Measurements from ENCODE around the gene SCN10A. TPM values are rescaled to one million over a fixed set of nuclear protein-coding genes. Genes with fewer than 3 reads are reported as not detected.

SCN10A gene
- total RNA-seq, 1 donor from 2014 or later, result not detected

DNA sequence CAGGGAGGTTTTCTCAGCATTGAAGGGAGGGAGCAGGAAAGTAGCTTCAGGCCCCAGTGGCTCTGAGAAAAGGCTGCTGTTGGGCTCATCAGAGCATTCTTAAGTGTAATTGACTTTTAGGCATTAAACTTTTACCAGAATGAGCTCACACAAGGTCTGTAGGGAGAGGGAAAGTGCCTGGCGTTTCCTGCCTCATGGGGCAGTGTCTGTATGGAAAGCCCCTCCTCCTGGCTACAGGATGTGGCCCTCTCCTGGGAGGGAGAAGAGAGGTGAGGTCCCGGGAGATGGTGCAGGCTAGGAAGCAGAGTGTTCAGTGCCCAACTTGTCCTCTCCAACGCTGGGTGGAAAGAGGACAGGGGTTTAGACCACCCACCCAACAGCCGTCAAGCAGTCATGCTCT is 21.3 kb upstream of the SCN10A start:
- H3K4me1 Mint-ChIP-seq (ENCODE audit: low read depth, unreplicated experiment), result no peaks in the 10 kb centered on the region
- no peaks in the 10 kb centered on the region for H3K36me3 Mint-ChIP-seq (ENCODE audit: unreplicated experiment)
- TF ChIP-seq, protein P1, sequence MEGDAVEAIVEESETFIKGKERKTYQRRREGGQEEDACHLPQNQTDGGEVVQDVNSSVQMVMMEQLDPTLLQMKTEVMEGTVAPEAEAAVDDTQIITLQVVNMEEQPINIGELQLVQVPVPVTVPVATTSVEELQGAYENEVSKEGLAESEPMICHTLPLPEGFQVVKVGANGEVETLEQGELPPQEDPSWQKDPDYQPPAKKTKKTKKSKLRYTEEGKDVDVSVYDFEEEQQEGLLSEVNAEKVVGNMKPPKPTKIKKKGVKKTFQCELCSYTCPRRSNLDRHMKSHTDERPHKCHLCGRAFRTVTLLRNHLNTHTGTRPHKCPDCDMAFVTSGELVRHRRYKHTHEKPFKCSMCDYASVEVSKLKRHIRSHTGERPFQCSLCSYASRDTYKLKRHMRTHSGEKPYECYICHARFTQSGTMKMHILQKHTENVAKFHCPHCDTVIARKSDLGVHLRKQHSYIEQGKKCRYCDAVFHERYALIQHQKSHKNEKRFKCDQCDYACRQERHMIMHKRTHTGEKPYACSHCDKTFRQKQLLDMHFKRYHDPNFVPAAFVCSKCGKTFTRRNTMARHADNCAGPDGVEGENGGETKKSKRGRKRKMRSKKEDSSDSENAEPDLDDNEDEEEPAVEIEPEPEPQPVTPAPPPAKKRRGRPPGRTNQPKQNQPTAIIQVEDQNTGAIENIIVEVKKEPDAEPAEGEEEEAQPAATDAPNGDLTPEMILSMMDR (IDR thresholded peaks at IDR 0.05; ENCODE audit: partially characterized antibody, unreplicated experiment), result no peak
- no peak for DNase-seq
- no peak overlapping the region for H3K4me3 Mint-ChIP-seq (ENCODE audit: unreplicated experiment)
- peaks cover 2% of the 10 kb centered on the region for H3K9me3 Mint-ChIP-seq (ENCODE audit: unreplicated experiment)
- no peaks in the 10 kb centered on the region for H3K27me3 Mint-ChIP-seq (ENCODE audit: unreplicated experiment)
- H3K27ac Mint-ChIP-seq (ENCODE audit: unreplicated experiment), result no peak overlapping the region

- Mint-ChIP-seq H3K4me1 (ENCODE audit: low read depth, unreplicated experiment) (no peaks in the 10 kb centered on the region), H3K9me3 (ENCODE audit: unreplicated experiment) (peaks cover 2% of the 10 kb centered on the region), H3K27ac (ENCODE audit: unreplicated experiment) (no peak overlapping the region), H3K27me3 (ENCODE audit: unreplicated experiment) (no peaks in the 10 kb centered on the region), H3K4me3 (ENCODE audit: unreplicated experiment) (no peak overlapping the region), H3K36me3 (ENCODE audit: unreplicated experiment) (no peaks in the 10 kb centered on the region)
- TF ChIP-seq, protein P1 (IDR thresholded peaks at IDR 0.05; ENCODE audit: partially characterized antibody, unreplicated experiment), result no peak
- no peak for DNase-seq
Observed at GRCh38 chr3:38836561-38836960, 20.5 kb upstream of the SCN10A start.

DNA sequence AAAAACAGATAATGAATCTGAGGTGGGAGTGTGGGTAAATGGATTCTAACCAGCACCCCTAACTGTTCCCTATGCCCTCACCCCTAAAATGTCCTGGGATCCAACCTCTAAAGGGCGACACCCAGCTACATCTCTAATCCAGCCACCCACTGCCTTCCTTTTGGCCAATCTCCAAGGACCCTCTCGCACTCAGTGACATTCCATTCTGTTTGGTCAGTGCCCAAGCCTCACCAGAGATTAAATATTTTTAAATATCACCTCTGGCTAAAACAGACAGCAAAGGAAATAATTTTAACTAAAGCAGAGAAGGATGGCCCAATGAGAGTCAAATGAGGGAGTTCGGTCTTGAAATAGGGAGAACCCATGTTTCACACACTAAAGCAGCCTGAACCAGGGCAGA is 19.9 kb upstream of the SCN10A start:
- TF ChIP-seq, protein P1 (IDR thresholded peaks at IDR 0.05; ENCODE audit: partially characterized antibody, unreplicated experiment), result no peak
- DNase-seq, result no peak
- H3K27me3 Mint-ChIP-seq (ENCODE audit: unreplicated experiment), result no peaks in the 10 kb centered on the region
- no peaks in the 10 kb centered on the region for H3K36me3 Mint-ChIP-seq (ENCODE audit: unreplicated experiment)
- H3K27ac Mint-ChIP-seq (ENCODE audit: unreplicated experiment), result no peak overlapping the region
- peaks cover 2% of the 10 kb centered on the region for H3K9me3 Mint-ChIP-seq (ENCODE audit: unreplicated experiment)
- H3K4me1 Mint-ChIP-seq (ENCODE audit: low read depth, unreplicated experiment), result no peaks in the 10 kb centered on the region
- H3K4me3 Mint-ChIP-seq (ENCODE audit: unreplicated experiment), result no peak overlapping the region

- Mint-ChIP-seq H3K4me3 (ENCODE audit: unreplicated experiment) (no peak overlapping the region), H3K4me1 (ENCODE audit: low read depth, unreplicated experiment) (no peaks in the 10 kb centered on the region), H3K36me3 (ENCODE audit: unreplicated experiment) (no peaks in the 10 kb centered on the region), H3K9me3 (ENCODE audit: unreplicated experiment) (peaks cover 2% of the 10 kb centered on the region), H3K27ac (ENCODE audit: unreplicated experiment) (no peak overlapping the region), H3K27me3 (ENCODE audit: unreplicated experiment) (no peaks in the 10 kb centered on the region)
- DNase-seq, result no peak
- TF ChIP-seq, protein P1 (IDR thresholded peaks at IDR 0.05; ENCODE audit: partially characterized antibody, unreplicated experiment), result no peak
Observed at GRCh38 chr3:38834717-38835116, 18.7 kb upstream of the SCN10A start.

DNA sequence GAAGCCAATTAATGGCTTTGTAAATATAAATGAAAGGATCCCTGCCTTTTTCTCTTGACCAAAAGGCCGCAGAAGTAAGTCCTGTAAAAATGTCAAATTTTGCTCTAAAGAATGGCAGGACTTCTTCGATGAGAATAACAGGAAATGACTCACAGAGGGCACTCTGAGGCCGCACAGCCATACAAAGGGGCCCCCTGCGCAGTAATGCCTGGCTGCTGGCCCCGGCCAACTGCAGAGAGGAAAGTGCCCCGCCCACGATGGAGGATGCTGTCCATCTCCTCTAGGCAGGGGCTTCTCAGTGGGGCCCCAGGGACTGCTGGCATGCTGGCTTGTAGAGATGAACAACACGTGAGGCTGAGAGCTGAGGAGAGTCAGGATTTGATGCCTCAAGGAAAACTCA is 18.1 kb upstream of the SCN10A start:
- TF ChIP-seq, protein P1 (IDR thresholded peaks at IDR 0.05; ENCODE audit: partially characterized antibody, unreplicated experiment), result no peak
- Mint-ChIP-seq H3K27me3 (ENCODE audit: unreplicated experiment) (no peaks in the 10 kb centered on the region), H3K27ac (ENCODE audit: unreplicated experiment) (no peak overlapping the region), H3K4me3 (ENCODE audit: unreplicated experiment) (no peak overlapping the region), H3K9me3 (ENCODE audit: unreplicated experiment) (peaks cover 2% of the 10 kb centered on the region), H3K36me3 (ENCODE audit: unreplicated experiment) (no peaks in the 10 kb centered on the region), H3K4me1 (ENCODE audit: low read depth, unreplicated experiment) (no peaks in the 10 kb centered on the region)
- DNase-seq, result no peak

All from glutamatergic neuron (in vitro differentiated cells).